Measurements from ENCODE around the gene ITK.

Gene ITK

GRCh38 chr5:157157293-157157891 is 23.2 kb upstream of the ITK start:
- H2AFZ ChIP-seq (ENCODE audit: low read length): no peak overlapping the region
- H3K36me3 ChIP-seq (ENCODE audit: insufficient read depth, low read length): no peaks in the 10 kb centered on the region
- H3K79me2 ChIP-seq (ENCODE audit: insufficient read depth, low read length): no peaks in the 10 kb centered on the region
- H3K4me3 ChIP-seq (ENCODE audit: low read length, poor library complexity, severe bottlenecking): no peak overlapping the region
- H3K4me2 ChIP-seq (ENCODE audit: low read depth, low read length, poor library complexity, severe bottlenecking): no peak overlapping the region
- TF ChIP-seq CTCF (conservative IDR thresholded peaks at IDR 0.05; ENCODE audit: low read length) (no peak), EZH2phosphoT487 (IDR thresholded peaks at IDR 0.05; ENCODE audit: borderline replicate concordance) (no peak)
- no peaks in the 10 kb centered on the region for H3K4me1 ChIP-seq (ENCODE audit: insufficient read depth, low read length, poor library complexity, severe bottlenecking)
- no peaks in the 10 kb centered on the region for H3K9me2 ChIP-seq (replicated peaks; ENCODE audit: low read depth, low read length)
- no peak overlapping the region for H3K9ac ChIP-seq (ENCODE audit: low read depth, low read length, poor library complexity, severe bottlenecking)
- H4K20me1 ChIP-seq (ENCODE audit: insufficient read depth, low read length, poor library complexity, severe bottlenecking): no peaks in the 10 kb centered on the region
- no peaks in the 10 kb centered on the region for H3K27me3 ChIP-seq (ENCODE audit: insufficient read depth, low read length, poor library complexity, severe bottlenecking)
- H3F3A ChIP-seq (ENCODE audit: low read depth): no peaks in the 10 kb centered on the region
- no peaks in the 10 kb centered on the region for H3K9me3 ChIP-seq (ENCODE audit: insufficient read depth, low read depth, low read length)

GRCh38 chr5:157159209-157159751 is 21.4 kb upstream of the ITK start:
- H3K4me3 ChIP-seq (ENCODE audit: low read length, poor library complexity, severe bottlenecking): no peak overlapping the region
- TF ChIP-seq CTCF (conservative IDR thresholded peaks at IDR 0.05; ENCODE audit: low read length) (no peak), EZH2phosphoT487 (IDR thresholded peaks at IDR 0.05; ENCODE audit: borderline replicate concordance) (no peak)
- H3K4me1 ChIP-seq (ENCODE audit: insufficient read depth, low read length, poor library complexity, severe bottlenecking): no peaks in the 10 kb centered on the region
- no peaks in the 10 kb centered on the region for H3K27me3 ChIP-seq (ENCODE audit: insufficient read depth, low read length, poor library complexity, severe bottlenecking)
- no peak overlapping the region for H2AFZ ChIP-seq (ENCODE audit: low read length)
- H3K9ac ChIP-seq (ENCODE audit: low read depth, low read length, poor library complexity, severe bottlenecking): no peak overlapping the region
- H3K4me2 ChIP-seq (ENCODE audit: low read depth, low read length, poor library complexity, severe bottlenecking): no peak overlapping the region
- H3K9me3 ChIP-seq (ENCODE audit: insufficient read depth, low read depth, low read length): no peaks in the 10 kb centered on the region
- no peaks in the 10 kb centered on the region for H3F3A ChIP-seq (ENCODE audit: low read depth)
- H4K20me1 ChIP-seq (ENCODE audit: insufficient read depth, low read length, poor library complexity, severe bottlenecking): no peaks in the 10 kb centered on the region
- H3K79me2 ChIP-seq (ENCODE audit: insufficient read depth, low read length): no peaks in the 10 kb centered on the region
- no peaks in the 10 kb centered on the region for H3K9me2 ChIP-seq (replicated peaks; ENCODE audit: low read depth, low read length)
- no peaks in the 10 kb centered on the region for H3K36me3 ChIP-seq (ENCODE audit: insufficient read depth, low read length)

GRCh38 chr5:157160001-157160400 is 20.6 kb upstream of the ITK start:
- H3F3A ChIP-seq (ENCODE audit: low read depth): no peaks in the 10 kb centered on the region
- H3K9ac ChIP-seq (ENCODE audit: low read depth, low read length, poor library complexity, severe bottlenecking): no peak overlapping the region
- H3K4me1 ChIP-seq (ENCODE audit: insufficient read depth, low read length, poor library complexity, severe bottlenecking): no peaks in the 10 kb centered on the region
- H3K79me2 ChIP-seq (ENCODE audit: insufficient read depth, low read length): no peaks in the 10 kb centered on the region
- H3K36me3 ChIP-seq (ENCODE audit: insufficient read depth, low read length): no peaks in the 10 kb centered on the region
- H4K20me1 ChIP-seq (ENCODE audit: insufficient read depth, low read length, poor library complexity, severe bottlenecking): no peaks in the 10 kb centered on the region
- H3K4me3 ChIP-seq (ENCODE audit: low read length, poor library complexity, severe bottlenecking): no peak overlapping the region
- no peak for TF ChIP-seq CTCF (conservative IDR thresholded peaks at IDR 0.05; ENCODE audit: low read length)
- no peak for TF ChIP-seq EZH2phosphoT487 (IDR thresholded peaks at IDR 0.05; ENCODE audit: borderline replicate concordance)
- H3K9me2 ChIP-seq (replicated peaks; ENCODE audit: low read depth, low read length): no peaks in the 10 kb centered on the region
- H2AFZ ChIP-seq (ENCODE audit: low read length): no peak overlapping the region
- no peak overlapping the region for H3K4me2 ChIP-seq (ENCODE audit: low read depth, low read length, poor library complexity, severe bottlenecking)
- H3K27me3 ChIP-seq (ENCODE audit: insufficient read depth, low read length, poor library complexity, severe bottlenecking): no peaks in the 10 kb centered on the region
- no peaks in the 10 kb centered on the region for H3K9me3 ChIP-seq (ENCODE audit: insufficient read depth, low read depth, low read length)

Data from Loucy (cell line).